Measurements from ENCODE around the gene SNAI3.

Gene SNAI3

GRCh38 chr16:88721815-88722755 is 35.8 kb upstream of the SNAI3 start:
- DNase-seq (ENCODE audit: low spot score) = no peak

DNA sequence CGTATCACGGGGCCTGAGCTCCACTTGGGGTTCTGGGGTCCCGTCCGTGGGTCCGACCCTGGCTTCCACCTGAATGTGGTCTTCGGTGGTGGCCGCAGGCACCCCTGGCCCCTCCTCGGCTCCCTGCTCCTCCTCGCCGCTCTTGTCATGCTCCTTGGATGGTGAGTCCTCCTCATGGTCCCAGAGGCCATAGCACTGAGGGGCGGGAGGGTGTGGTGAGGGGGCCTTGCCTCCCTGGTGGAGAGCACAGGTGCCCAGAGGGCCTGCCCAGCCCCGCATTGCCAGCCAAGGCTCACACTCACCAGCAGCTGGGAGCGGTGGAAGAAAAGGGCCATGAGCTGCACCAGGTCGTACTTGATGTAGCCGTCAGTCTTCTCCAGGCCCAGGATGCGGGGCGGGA is 34.9 kb upstream of the SNAI3 start:
- no peak for DNase-seq (ENCODE audit: low spot score)

- no peak for DNase-seq (ENCODE audit: low spot score)
Observed at GRCh38 chr16:88720396-88720970, 34.2 kb upstream of the SNAI3 start.

DNA sequence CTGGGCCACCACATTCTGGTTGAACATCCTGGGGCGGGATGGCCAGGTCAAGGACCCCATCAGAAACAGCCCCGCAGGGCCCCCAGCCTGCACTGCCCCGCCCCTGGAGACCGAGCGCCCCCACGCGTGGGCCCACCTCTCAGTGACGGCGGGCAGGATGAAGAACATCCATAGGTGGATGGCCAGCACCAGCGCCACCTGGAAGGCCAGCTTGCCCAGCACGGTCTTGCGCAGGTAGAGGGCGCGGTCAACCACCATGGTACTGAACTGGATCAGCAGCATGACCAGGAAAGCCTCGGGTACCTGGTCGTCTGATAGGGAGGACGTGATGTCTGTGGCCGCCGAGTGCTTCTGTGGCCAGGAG is 33.6 kb upstream of the SNAI3 start:
- DNase-seq (ENCODE audit: low spot score) = no peak

GRCh38 chr16:88719267-88719932 is 33.1 kb upstream of the SNAI3 start:
- DNase-seq (ENCODE audit: low spot score) = no peak

- no peak for DNase-seq (ENCODE audit: low spot score)
Observed at GRCh38 chr16:88718178-88718577, 31.9 kb upstream of the SNAI3 start.

DNA sequence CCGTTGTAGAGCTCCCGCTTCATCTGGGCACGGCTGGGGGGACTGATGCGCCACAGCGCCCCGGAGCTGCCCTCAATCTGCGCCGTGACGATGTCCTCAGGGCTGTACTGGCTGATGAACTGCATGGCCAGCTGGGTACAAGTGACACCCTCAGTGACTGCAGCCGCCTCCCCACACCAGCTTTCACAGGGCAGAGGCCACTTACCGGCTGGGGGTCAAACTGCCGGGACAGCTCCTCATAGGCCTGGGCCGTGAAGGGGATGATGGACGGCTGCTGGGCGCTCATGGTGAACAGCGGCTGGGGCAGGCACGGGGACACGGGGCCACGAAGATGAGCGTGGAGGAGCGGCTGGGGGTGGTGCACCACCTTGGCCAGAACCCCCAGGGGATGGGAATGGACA is 30.3 kb upstream of the SNAI3 start:
- no peak for DNase-seq (ENCODE audit: low spot score)

DNA sequence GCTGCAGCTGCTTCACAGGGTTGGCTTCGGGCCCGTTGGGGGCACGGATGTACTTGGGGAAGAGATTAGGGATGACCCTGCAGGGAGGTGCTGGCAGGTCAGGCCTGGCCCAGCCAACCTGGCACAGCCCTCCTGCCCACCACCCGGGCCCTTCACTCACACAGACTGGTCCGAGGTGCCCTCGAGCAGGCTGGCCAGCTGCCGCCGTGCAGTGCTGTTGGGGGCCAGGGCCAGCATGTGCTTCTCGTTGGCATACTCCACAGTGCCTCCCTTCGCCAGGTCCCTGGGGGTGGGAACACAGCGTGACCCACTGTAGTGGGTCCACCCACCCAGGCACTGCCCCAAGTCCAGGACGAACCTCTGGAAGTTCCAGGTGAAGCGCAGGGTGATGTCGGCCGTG is 29.9 kb upstream of the SNAI3 start:
- no peak for DNase-seq (ENCODE audit: low spot score)

- no peak for DNase-seq (ENCODE audit: low spot score)
Observed at GRCh38 chr16:88715312-88716190, 29.2 kb upstream of the SNAI3 start.

- no peak for DNase-seq (ENCODE audit: low spot score)
Observed at GRCh38 chr16:88714420-88715302, 28.4 kb upstream of the SNAI3 start.

DNA sequence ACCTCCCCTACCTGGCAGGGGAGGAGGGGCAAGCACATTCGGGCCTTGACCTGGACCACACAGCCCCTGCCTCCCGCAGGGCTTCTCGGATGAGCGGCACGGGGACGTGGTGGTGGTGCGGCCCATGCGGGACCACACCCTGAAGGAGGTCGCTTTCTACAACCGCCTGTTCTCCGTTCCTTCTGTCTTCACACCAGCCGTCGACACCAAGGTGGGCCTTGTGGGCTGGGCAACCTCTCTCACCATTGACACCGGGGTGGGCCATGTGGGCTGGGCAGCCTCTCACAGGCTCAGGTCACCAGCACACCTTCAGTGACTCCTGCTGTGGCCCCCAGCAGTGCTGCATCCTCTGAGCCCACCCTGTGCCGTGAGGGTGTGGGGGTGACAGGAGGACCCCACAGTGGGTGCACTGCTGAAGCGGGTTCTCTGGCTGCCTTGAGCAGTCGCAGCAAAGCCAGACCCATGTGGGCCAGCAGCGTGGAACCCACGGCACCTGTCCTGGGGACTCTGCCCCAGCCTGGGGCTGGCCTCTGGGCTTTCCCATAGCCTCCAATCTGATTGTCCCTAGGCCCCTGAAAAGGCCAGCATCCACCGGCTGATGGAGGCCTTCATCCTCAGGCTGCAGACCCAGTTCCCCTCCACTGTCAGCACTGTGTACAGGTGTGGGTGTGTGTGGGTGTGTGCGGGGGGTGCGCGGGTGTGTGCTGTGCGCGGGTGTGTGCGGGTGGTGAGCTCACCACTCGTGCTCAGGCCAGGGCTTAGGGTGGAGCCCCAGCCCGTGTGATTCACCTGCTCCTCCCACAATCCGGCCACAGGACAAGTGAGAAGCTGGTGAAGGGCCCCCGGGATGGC is 27.5 kb upstream of the SNAI3 start:
- DNase-seq (ENCODE audit: low spot score) = no peak

DNA sequence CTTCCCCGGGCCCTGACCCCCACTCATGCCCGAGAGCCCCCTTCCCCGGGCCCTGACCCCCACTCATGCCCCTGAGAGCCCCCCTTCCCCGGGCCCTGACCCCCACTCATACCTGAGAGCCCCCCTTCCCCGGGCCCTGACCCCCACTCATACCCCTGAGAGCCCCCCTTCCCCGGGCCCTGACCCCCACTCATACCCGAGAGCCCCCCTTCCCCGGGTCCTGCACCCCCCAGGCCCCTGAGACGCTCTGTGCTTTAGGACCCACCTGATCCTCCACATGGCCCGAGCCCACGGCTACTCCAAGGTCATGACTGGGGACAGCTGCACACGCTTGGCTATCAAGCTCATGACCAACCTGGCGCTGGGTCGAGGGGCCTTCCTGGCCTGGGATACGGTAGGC is 26.7 kb upstream of the SNAI3 start:
- DNase-seq (ENCODE audit: low spot score) = no peak

GRCh38 chr16:88712362-88712979 is 26.2 kb upstream of the SNAI3 start:
- no peak for DNase-seq (ENCODE audit: low spot score)

- no peak for DNase-seq (ENCODE audit: low spot score)
Observed at GRCh38 chr16:88711750-88712340, 25.5 kb upstream of the SNAI3 start.

- no peak for DNase-seq (ENCODE audit: low spot score)
Observed at GRCh38 chr16:88710556-88710955, 24.2 kb upstream of the SNAI3 start.

DNA sequence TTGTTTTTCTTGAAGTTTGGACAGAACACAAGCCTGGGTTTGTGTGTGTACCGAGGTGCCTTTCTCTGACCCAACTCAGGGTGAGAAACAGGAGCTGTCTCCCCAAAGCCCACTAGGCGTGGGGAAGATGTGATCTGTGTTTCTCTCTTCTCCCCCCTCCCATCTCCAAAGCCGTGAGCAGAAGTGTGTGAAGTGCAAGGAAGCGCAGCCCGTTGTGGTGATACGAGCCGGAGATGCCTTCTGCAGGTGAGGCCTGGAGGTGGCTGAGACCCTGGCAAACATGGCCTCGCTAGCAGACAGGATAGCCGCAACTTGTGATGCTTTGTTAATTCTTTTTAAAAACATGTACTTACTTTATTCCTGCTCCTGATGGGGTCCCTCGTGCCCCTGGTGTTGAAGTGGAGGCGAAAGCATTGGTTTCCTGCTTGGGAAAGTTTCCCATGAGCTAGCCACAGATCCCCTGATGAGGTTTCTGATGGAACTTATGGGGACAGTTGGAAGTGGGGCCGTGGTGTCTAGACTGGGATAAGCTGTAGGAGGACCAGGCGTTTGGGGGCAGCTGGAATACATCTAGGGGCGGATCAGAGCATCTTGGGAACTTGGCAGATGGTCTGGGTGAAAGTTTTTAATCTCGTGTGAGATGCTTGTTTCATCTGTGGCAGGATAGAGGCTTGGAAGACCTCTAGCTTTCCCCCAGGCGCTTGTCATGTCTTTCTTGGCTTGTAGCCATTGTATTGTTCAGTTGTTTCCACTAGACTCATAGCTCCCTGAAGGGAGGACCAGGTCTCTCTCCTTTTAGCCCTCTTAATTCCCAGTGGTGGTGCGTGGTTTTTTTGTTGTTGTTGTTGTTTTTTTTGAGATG is 20.9 kb upstream of the SNAI3 start:
- no peak for DNase-seq (ENCODE audit: low spot score)

- DNase-seq (ENCODE audit: low spot score) = peak; percentile 93
Observed at GRCh38 chr16:88706229-88706964, 20.1 kb upstream of the SNAI3 start, which contains the start of the genes CTU2 and RNF166. CTU2 (plus strand) TSS chr16:88706503; CDS start chr16:88706531, 28 bp downstream. RNF166 (minus strand) TSS chr16:88706408; CDS start chr16:88706325, 83 bp downstream.

Measured in hematopoietic multipotent progenitor cell treated with erythropoietin and hydrocortisone succinate and interleukin-3 and kit ligand, for 15 days (in vitro differentiated cells).